CD14-positive monocyte (primary cell): ENCODE results near the gene KL. TPM values are rescaled to one million over a fixed set of nuclear protein-coding genes. Genes with fewer than 3 reads are reported as not detected.

Experiments
- DNase-seq, 3 donors: peaks; one replicate each; pipeline ENCODE4 v3.0.0-alpha.2; 2011 to 2022
- H2AFZ ChIP-seq: 2 replicates; pipeline ENCODE4 v1.6.0; 2012; ENCODE audit warnings: mild to moderate bottlenecking, low read depth, low read length, inconsistent platforms; ENCODE audit not compliant: insufficient read depth, poor library complexity, severe bottlenecking
- H3K27ac ChIP-seq, 2 donors: 1 replicate in 1 of 2; 2 replicates in 1 of 2; pipeline ENCODE4 v1.5.1; 2012 to 2013; ENCODE audit warnings: low read length in 2 of 2, control low read depth in 1 of 2, inconsistent platforms in 1 of 2, low read depth in 1 of 2, mild to moderate bottlenecking in 1 of 2
- H3K27me3 ChIP-seq, 2 donors: one replicate each; pipeline versions ENCODE4 v1.6.0 to v1.6.1; 2011 to 2013; ENCODE audit warnings: low read length in 2 of 2; ENCODE audit not compliant: control insufficient read depth in 2 of 2, insufficient read depth in 2 of 2
- H3K36me3 ChIP-seq, 2 donors: replicated peaks in 1 of 2; 1 replicate in 1 of 2; 2 replicates in 1 of 2; pipeline versions ENCODE4 v1.5.1 to v1.6.1; 2012 to 2013; ENCODE audit warnings: low read length in 2 of 2, control low read depth in 1 of 2, inconsistent platforms in 1 of 2, mild to moderate bottlenecking in 1 of 2; ENCODE audit not compliant: insufficient read depth in 2 of 2, control insufficient read depth in 1 of 2
- H3K4me1 ChIP-seq, 2 donors: 1 replicate in 1 of 2; 2 replicates in 1 of 2; pipeline versions ENCODE4 v1.5.1 to v1.6.1; 2012 to 2013; ENCODE audit warnings: low read length in 2 of 2, control low read depth in 1 of 2, inconsistent platforms in 1 of 2, mild to moderate bottlenecking in 1 of 2, moderate library complexity in 1 of 2; ENCODE audit not compliant: insufficient read depth in 2 of 2, control insufficient read depth in 1 of 2
- H3K4me2 ChIP-seq: replicated peaks from 2 replicates; pipeline ENCODE3; 2012; ENCODE audit warnings: low read length, moderate library complexity, mild to moderate bottlenecking; ENCODE audit not compliant: poor library complexity, severe bottlenecking; ENCODE audit errors: extremely low read depth
- H3K4me3 ChIP-seq, 3 experiments: fragments of 200-600 bp in 1 of 3; sonication (generic) in 1 of 3; replicated peaks in 1 of 3; 1 replicate in 2 of 3; 2 replicates in 1 of 3; pipeline ENCODE4 v1.5.1; 2011 to 2013; ENCODE audit warnings: low read length in 3 of 3, mild to moderate bottlenecking in 3 of 3, control low read depth in 2 of 3, low read depth in 2 of 3, inconsistent platforms in 1 of 3, moderate library complexity in 1 of 3
- H3K79me2 ChIP-seq: 2 replicates; pipeline ENCODE4 v1.6.0; 2012; ENCODE audit warnings: mild to moderate bottlenecking, control low read depth, inconsistent platforms, low read length, moderate library complexity; ENCODE audit not compliant: insufficient read depth
- H3K9ac ChIP-seq: 2 replicates; pipeline ENCODE4 v1.6.0; 2017; ENCODE audit warnings: low read length, mild to moderate bottlenecking; ENCODE audit not compliant: insufficient read depth, poor library complexity, severe bottlenecking
- H3K9me3 ChIP-seq, 2 donors: replicated peaks in 1 of 2; 1 replicate in 1 of 2; 2 replicates in 1 of 2; pipeline versions ENCODE4 v1.5.1 to v1.6.1; 2012 to 2013; ENCODE audit warnings: low read length in 2 of 2, control low read depth in 1 of 2; ENCODE audit not compliant: control insufficient read depth in 1 of 2, insufficient read depth in 1 of 2
- H4K20me1 ChIP-seq: 2 replicates; pipeline ENCODE4 v1.6.0; 2012; ENCODE audit warnings: mild to moderate bottlenecking, low read length, control low read depth, moderate library complexity; ENCODE audit not compliant: insufficient read depth
- H3K27ac Mint-ChIP-seq, 7 donors: one replicate each; pipeline ENCODE4 v1.8.0; 2020; ENCODE audit warnings: mild to moderate bottlenecking in 7 of 7, mixed read lengths in 7 of 7, moderate library complexity in 6 of 7, inconsistent platforms in 2 of 7
- H3K27me3 Mint-ChIP-seq, 3 donors: one replicate each; pipeline ENCODE4 v1.8.0; 2021 to 2022; ENCODE audit warnings: low read depth in 3 of 3, mild to moderate bottlenecking in 3 of 3, mixed read lengths in 3 of 3, moderate library complexity in 3 of 3, inconsistent platforms in 1 of 3
- H3K36me3 Mint-ChIP-seq, 2 donors: one replicate each; pipeline ENCODE4 v1.8.0; 2020; ENCODE audit warnings: mixed read lengths in 2 of 2, inconsistent platforms in 1 of 2, mild to moderate bottlenecking in 1 of 2
- H3K4me1 Mint-ChIP-seq: one replicate; pipeline ENCODE4 v1.8.0; 2020; ENCODE audit warnings: mild to moderate bottlenecking, mixed read lengths
- H3K4me3 Mint-ChIP-seq, 2 donors: one replicate each; pipeline ENCODE4 v1.8.0; 2020; ENCODE audit warnings: mild to moderate bottlenecking in 2 of 2, mixed read lengths in 2 of 2, moderate library complexity in 1 of 2
- H3K9me3 Mint-ChIP-seq, 7 donors: one replicate each; pipeline ENCODE4 v1.8.0; 2020 to 2022; ENCODE audit warnings: mixed read lengths in 7 of 7, mild to moderate bottlenecking in 6 of 7, moderate library complexity in 6 of 7, inconsistent platforms in 2 of 7
- CTCF ChIP-seq: fragments of 200-600 bp; IDR thresholded peaks from one replicate; pipeline ENCODE4 v1.8.0; 2022; ENCODE audit warnings: antibody characterized with exemption, mild to moderate bottlenecking
- WGBS: methylation state at CpG from one replicate; pipeline ENCODE4 v1.1.5; 2013; ENCODE audit warnings: missing lambda C conversion rate; ENCODE audit not compliant: insufficient coverage; 5-methylcytosine and 5-hydroxymethylcytosine counted together
- intact Hi-C, 2 donors: fragments of 100-400 bp; cut with micrococcal nuclease; formaldehyde crosslinking; loops; one replicate each; pipeline versions ENCODE4 v1.15.0 to v1.15.1; 2023
- polyA plus RNA-seq, 3 donors: library from polyadenylated mRNA; depleted of rRNA in 1 of 3; unstranded in 2 of 3; stranded (reverse) in 1 of 3; fragments of 300-500 nt in 2 of 3; fragments of >200 nt in 1 of 3; fragmentation: Illumina TruSeq in 2 of 3; gene quantifications; 1 replicate in 2 of 3; 2 replicates in 1 of 3; pipeline ENCODE4 v1.2.3, GENCODE V29; 2012 to 2021

KL gene
- polyA plus RNA-seq, 3 donors: 0.24 to 1.4 (median 0.75) TPM

GRCh38 chr13:33112766-33113165, 96.5 kb downstream of the KL start:
- Histone ChIP-seq H3K4me1 (peaks cover 34 to 36% of the 10 kb centered on the region in 2 donors), H3K27me3 (no peaks in the 10 kb centered on the region), H3K4me2 (no peak overlapping the region), H3K36me3 (no peaks in the 10 kb centered on the region), H3K4me3 (no peak overlapping the region), H2AFZ (no peak overlapping the region), H3K9me3 (no peaks in the 10 kb centered on the region), H4K20me1 (no peaks in the 10 kb centered on the region), H3K79me2 (no peaks in the 10 kb centered on the region), H3K9ac (no peak overlapping the region), H3K27ac (no peak overlapping the region)
- H3K27ac Mint-ChIP-seq: no peak overlapping the region
- intact Hi-C loops: no loop called here
- H3K27me3 Mint-ChIP-seq: peaks cover 0 to 4% (median 0%) of the 10 kb centered on the region in 3 donors
- 97% methylated on average over 10 of the region's 12 CpGs for WGBS
- peaks cover 34% of the 10 kb centered on the region for H3K4me1 Mint-ChIP-seq
- DNase-seq: no peak
- peaks cover 0 to 2% (median 0%) of the 10 kb centered on the region in 7 donors for H3K9me3 Mint-ChIP-seq
- TF ChIP-seq CTCF: no peak
- peaks cover 2 to 3% of the 10 kb centered on the region in 2 donors for H3K36me3 Mint-ChIP-seq
- H3K4me3 Mint-ChIP-seq: peak overlapping the region in 1 of 2 donors; percentile 6

- H2AFZ ChIP-seq: no peak overlapping the region
- H3K36me3 ChIP-seq: no peaks in the 10 kb centered on the region
- no peaks in the 10 kb centered on the region for H3K79me2 ChIP-seq
- no peak overlapping the region for H3K27ac ChIP-seq
- no peaks in the 10 kb centered on the region for H3K9me3 ChIP-seq
- whole genome bisulfite sequencing: 87% methylated on average over 3 of the region's 5 CpGs
- no peaks in the 10 kb centered on the region for H3K9me3 Mint-ChIP-seq
- peaks cover 28% of the 10 kb centered on the region for H3K4me1 Mint-ChIP-seq
- peaks cover 2 to 5% of the 10 kb centered on the region in 2 donors for H3K36me3 Mint-ChIP-seq
- no peak for TF ChIP-seq CTCF
- no peaks in the 10 kb centered on the region for H4K20me1 ChIP-seq
- intact Hi-C loops: no loop called here
- no peak overlapping the region for H3K9ac ChIP-seq
- no peak overlapping the region for H3K27ac Mint-ChIP-seq
- peaks cover 27 to 29% of the 10 kb centered on the region in 2 donors for H3K4me1 ChIP-seq
- H3K4me3 ChIP-seq: no peak overlapping the region
- H3K27me3 ChIP-seq: no peaks in the 10 kb centered on the region
- peaks cover 0 to 4% (median 0%) of the 10 kb centered on the region in 3 donors for H3K27me3 Mint-ChIP-seq
- no peak overlapping the region for H3K4me2 ChIP-seq
- no peak for DNase-seq
- H3K4me3 Mint-ChIP-seq: no peak overlapping the region
Measured at GRCh38 chr13:33114146-33114545, 97.9 kb downstream of the KL start.
